ENCODE measurements around the gene PFN3.

Gene PFN3

GRCh38 chr5:177399997-177400868, at the start of gene PFN3:
Gene PFN3 (minus strand): TSS chr5:177400661. CDS start chr5:177400576, 85 bp downstream.
- no peak within 1 kb of the TSS for H3K4me3 ChIP-seq (replicated peaks; ENCODE audit: low read depth, low read length)
- TF ChIP-seq, protein P1, sequence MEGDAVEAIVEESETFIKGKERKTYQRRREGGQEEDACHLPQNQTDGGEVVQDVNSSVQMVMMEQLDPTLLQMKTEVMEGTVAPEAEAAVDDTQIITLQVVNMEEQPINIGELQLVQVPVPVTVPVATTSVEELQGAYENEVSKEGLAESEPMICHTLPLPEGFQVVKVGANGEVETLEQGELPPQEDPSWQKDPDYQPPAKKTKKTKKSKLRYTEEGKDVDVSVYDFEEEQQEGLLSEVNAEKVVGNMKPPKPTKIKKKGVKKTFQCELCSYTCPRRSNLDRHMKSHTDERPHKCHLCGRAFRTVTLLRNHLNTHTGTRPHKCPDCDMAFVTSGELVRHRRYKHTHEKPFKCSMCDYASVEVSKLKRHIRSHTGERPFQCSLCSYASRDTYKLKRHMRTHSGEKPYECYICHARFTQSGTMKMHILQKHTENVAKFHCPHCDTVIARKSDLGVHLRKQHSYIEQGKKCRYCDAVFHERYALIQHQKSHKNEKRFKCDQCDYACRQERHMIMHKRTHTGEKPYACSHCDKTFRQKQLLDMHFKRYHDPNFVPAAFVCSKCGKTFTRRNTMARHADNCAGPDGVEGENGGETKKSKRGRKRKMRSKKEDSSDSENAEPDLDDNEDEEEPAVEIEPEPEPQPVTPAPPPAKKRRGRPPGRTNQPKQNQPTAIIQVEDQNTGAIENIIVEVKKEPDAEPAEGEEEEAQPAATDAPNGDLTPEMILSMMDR (IDR thresholded peaks at IDR 0.05; ENCODE audit: low read length, missing control alignments), result no peak
- peak; percentile 39 for DNase-seq (ENCODE audit: low read depth)

DNA sequence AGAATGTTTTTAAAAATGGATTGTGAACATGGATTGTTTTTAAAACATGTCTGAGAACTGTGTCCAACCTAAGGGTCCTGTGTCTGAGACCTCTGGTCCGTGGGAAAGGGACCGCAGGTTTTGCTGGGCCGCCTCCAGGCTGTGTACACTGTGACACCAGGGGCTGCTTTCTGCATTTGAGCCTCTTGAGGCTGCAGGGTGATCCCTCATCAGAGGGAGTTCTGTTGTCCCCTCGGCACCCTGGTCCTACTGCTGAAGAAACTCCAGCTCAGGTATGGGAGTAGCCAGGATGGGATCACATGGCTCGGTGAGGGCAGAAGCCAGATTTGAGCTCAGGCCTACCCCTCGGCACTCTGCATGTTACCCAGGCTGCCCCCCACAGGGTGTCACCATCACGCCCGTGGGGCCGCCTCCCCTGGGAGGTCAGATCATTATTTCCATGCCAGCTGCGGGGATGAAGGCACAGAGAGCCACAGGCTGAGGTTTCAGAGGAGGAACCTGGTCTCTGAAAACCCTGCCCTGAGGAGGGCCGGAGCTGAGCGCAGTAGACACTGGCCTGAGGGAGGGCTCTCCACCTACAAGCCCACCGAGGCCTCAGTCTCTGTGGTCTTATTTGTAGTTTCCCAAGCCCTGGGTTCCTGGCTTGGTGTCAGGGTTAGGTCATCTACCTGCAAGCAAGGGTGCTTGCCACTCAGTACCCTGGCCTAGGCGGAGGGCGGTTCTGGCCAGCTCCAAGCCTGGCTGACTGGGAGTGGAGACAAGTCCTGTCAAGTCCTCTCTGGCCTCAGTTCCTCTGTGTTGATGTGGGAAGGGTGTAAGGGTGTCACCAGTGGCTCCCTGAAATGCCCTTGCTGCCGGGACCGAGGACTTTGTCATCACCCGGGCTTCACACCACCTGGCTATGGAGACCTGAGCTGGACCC, 48.9 kb upstream of the PFN3 start:
- TF ChIP-seq, protein P1 (IDR thresholded peaks at IDR 0.05; ENCODE audit: low read length, missing control alignments), result no peak
- DNase-seq (ENCODE audit: low read depth), result no peak
- no peak overlapping the region for H3K4me3 ChIP-seq (replicated peaks; ENCODE audit: low read depth, low read length)

GRCh38 chr5:177448244-177448950, 47.9 kb upstream of the PFN3 start:
- no peak for DNase-seq (ENCODE audit: low read depth)
- TF ChIP-seq, protein P1 (IDR thresholded peaks at IDR 0.05; ENCODE audit: low read length, missing control alignments), result no peak
- H3K4me3 ChIP-seq (replicated peaks; ENCODE audit: low read depth, low read length), result no peak overlapping the region

DNA sequence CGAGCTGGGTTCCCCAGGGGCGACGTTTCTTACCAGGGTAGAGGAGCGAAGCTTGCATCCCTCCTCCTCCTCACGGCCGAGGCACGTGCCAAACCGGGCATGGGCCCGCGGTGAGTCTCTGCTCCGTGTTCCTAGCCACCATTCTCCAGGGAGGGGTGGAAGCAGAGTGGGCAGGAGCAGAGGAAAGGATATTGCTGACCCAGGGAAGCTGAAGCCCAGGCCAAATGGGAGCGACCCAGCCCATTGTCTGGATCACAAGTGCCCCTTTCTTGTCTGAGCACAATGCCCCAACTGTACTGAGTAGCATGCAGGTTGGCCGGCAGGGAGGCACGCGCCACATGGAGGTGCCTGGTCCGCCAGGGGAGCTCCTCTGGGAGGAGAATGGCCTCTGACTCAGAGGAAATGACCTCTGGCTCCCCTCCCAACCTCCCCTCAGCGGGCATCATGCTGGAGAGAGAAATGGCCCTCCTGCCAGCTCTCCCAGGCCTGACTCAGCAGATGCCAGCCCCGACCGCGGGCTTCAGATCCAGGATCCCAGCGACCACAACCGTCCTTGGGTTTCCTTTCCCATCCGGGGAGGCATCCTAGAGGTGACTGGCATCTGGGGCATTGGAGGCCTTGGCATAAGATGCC, 47.3 kb upstream of the PFN3 start:
- DNase-seq (ENCODE audit: low read depth), result peak; percentile 74
- H3K4me3 ChIP-seq (replicated peaks; ENCODE audit: low read depth, low read length), result peak overlapping the region; percentile 60
- TF ChIP-seq, protein P1 (IDR thresholded peaks at IDR 0.05; ENCODE audit: low read length, missing control alignments), result no peak

GRCh38 chr5:177447066-177447610, 46.7 kb upstream of the PFN3 start:
- TF ChIP-seq, protein P1 (IDR thresholded peaks at IDR 0.05; ENCODE audit: low read length, missing control alignments), result no peak
- DNase-seq (ENCODE audit: low read depth), result peak; percentile 36
- peak overlapping the region; percentile 60 for H3K4me3 ChIP-seq (replicated peaks; ENCODE audit: low read depth, low read length)

Measured in fibroblast of pulmonary artery (primary cell).